Fibroblast of mammary gland (primary cell): Measurements from ENCODE around the gene CHL1.

Experiments used
- DNase-seq: peaks from one replicate; pipeline ENCODE4 v3.0.0-alpha.2; 2010; ENCODE audit warnings: low read depth
- H3K4me3 ChIP-seq: 2 replicates; pipeline ENCODE4 v1.5.1; 2011; ENCODE audit warnings: low read depth, mild to moderate bottlenecking, low read length, moderate library complexity; ENCODE audit not compliant: control insufficient read depth
- CTCF ChIP-seq: conservative IDR thresholded peaks from 2 replicates; pipeline ENCODE4 v1.5.1; 2011; ENCODE audit warnings: low read depth, low read length, inconsistent platforms; ENCODE audit not compliant: control insufficient read depth, insufficient read depth

The CHL1 gene

GRCh38 chr3:299590-300301, 103.2 kb downstream of the CHL1 start:
- DNase-seq = no peak
- H3K4me3 ChIP-seq = no peak overlapping the region
- TF ChIP-seq CTCF = no peak

GRCh38 chr3:307182-307581, 110.6 kb downstream of the CHL1 start:
- TF ChIP-seq CTCF = no peak
- DNase-seq = no peak
- H3K4me3 ChIP-seq = no peak overlapping the region

- DNase-seq = no peak
- H3K4me3 ChIP-seq = no peak overlapping the region
- TF ChIP-seq CTCF = no peak
Observed at GRCh38 chr3:308597-309321, 112.2 kb downstream of the CHL1 start.

- DNase-seq = no peak
- H3K4me3 ChIP-seq = no peak overlapping the region
- TF ChIP-seq CTCF = no peak
Observed at GRCh38 chr3:312160-312733, 115.7 kb downstream of the CHL1 start.

GRCh38 chr3:312911-313310, 116.3 kb downstream of the CHL1 start:
- no peak for TF ChIP-seq CTCF

GRCh38 chr3:317012-317411, 120.4 kb downstream of the CHL1 start:
- TF ChIP-seq CTCF = no peak
- no peak overlapping the region for H3K4me3 ChIP-seq
- DNase-seq = no peak

More at GRCh38 chr3:312911-313310, 116.3 kb downstream of the CHL1 start:
- no peak for DNase-seq
- H3K4me3 ChIP-seq = no peak overlapping the region
